PC-9 (cell line): Measurements from ENCODE around the gene ACBD6. TPM values are rescaled to one million over a fixed set of nuclear protein-coding genes. Genes with fewer than 3 reads are reported as not detected.

Source experiments
- BruUV-seq: library from RNA; stranded (reverse); fragments of 400-500 nt; replicated peaks from 2 replicates; lab custom pipeline; 2021; lab: Mats Ljungman, UMichigan
- CTCF ChIA-PET: fragments of 300-600 bp; sonication (Branson Sonifier 250); formaldehyde crosslinking; loops from one replicate; lab custom pipeline; 2022; ENCODE audit warnings: antibody characterized with exemption; lab: Charles Lee
- POLR2A ChIA-PET: fragments of 300-600 bp; sonication (Branson Sonifier 250); formaldehyde crosslinking; loops from one replicate; lab custom pipeline; 2022; ENCODE audit warnings: antibody characterized with exemption; ENCODE audit not compliant: unreplicated experiment; lab: Charles Lee
- DNase-seq, 2 experiments: peaks; one replicate each; pipeline versions ENCODE4 v3.0.0 to v3.0.0-alpha.2; 2015 to 2022; ENCODE audit warnings: mixed read lengths in 1 of 2
- H2AFZ ChIP-seq: fragments of 200-600 bp; sonication (generic); 2 replicates; pipeline ENCODE4 v1.8.1; 2017; ENCODE audit warnings: antibody characterized with exemption
- H3F3A ChIP-seq: fragments of 200-600 bp; sonication (generic); 2 replicates; pipeline ENCODE4 v1.8.1; 2017; ENCODE audit warnings: antibody characterized with exemption, mild to moderate bottlenecking, low read depth; ENCODE audit not compliant: insufficient read depth
- H3K27ac ChIP-seq: fragments of 200-600 bp; sonication (generic); 2 replicates; pipeline ENCODE4 v1.6.1; 2016; ENCODE audit warnings: mixed run types
- H3K27me3 ChIP-seq: fragments of 200-600 bp; sonication (generic); 2 replicates; pipeline ENCODE4 v1.6.1; 2016; ENCODE audit warnings: low read depth, mixed run types; ENCODE audit not compliant: insufficient read depth
- H3K36me3 ChIP-seq: fragments of 200-600 bp; sonication (generic); 2 replicates; pipeline ENCODE4 v1.6.1; 2016; ENCODE audit warnings: low read depth, mixed run types
- H3K4me1 ChIP-seq: fragments of 200-600 bp; sonication (generic); replicated peaks from 2 replicates; pipeline ENCODE4 v1.6.1; 2016; ENCODE audit warnings: mixed run types; ENCODE audit not compliant: insufficient read depth
- H3K4me2 ChIP-seq: fragments of 200-600 bp; sonication (generic); 2 replicates; pipeline ENCODE4 v1.6.1; 2017; ENCODE audit warnings: mixed run types
- H3K4me3 ChIP-seq: fragments of 200-600 bp; sonication (generic); 2 replicates; pipeline ENCODE4 v1.6.1; 2016; ENCODE audit warnings: mixed run types
- H3K79me2 ChIP-seq: fragments of 200-600 bp; sonication (generic); 2 replicates; pipeline ENCODE4 v1.6.1; 2017; ENCODE audit warnings: low read depth, mixed run types
- H3K9me2 ChIP-seq: fragments of 200-600 bp; sonication (generic); 2 replicates; pipeline ENCODE4 v1.8.1; 2017; ENCODE audit warnings: mild to moderate bottlenecking; ENCODE audit not compliant: insufficient read depth
- H3K9me3 ChIP-seq: fragments of 200-600 bp; sonication (generic); 2 replicates; pipeline ENCODE4 v1.8.1; 2016; ENCODE audit warnings: low read depth; ENCODE audit not compliant: insufficient read depth
- H4K20me1 ChIP-seq: fragments of 200-600 bp; sonication (generic); 2 replicates; pipeline ENCODE4 v1.8.1; 2017; ENCODE audit not compliant: insufficient read depth
- EZH2 ChIP-seq: fragments of 200-600 bp; sonication (generic); IDR thresholded peaks from 2 replicates; pipeline ENCODE4 v1.8.0; 2017; ENCODE audit warnings: antibody characterized with exemption, low read depth
- intact Hi-C: fragments of 100-400 bp; cut with micrococcal nuclease; formaldehyde crosslinking; loops from one replicate; pipeline ENCODE4 v1.10.0; 2022; ENCODE audit not compliant: unreplicated experiment
- total RNA-seq: library from RNA; stranded (reverse); gene quantifications from 2 replicates; pipeline ENCODE4 v1.2.3, GENCODE V29; 2021
- TF ChIP-seq, protein P1 (sequence below): fragments of 200-600 bp; sonication (generic); conservative IDR thresholded peaks from 2 replicates; pipeline ENCODE4 v1.6.1; 2017; ENCODE audit warnings: mixed run types, antibody characterized with exemption, mild to moderate bottlenecking, moderate library complexity

ACBD6 gene
- total RNA-seq, 1 experiment from 2014 or later: 61.0 TPM

DNA sequence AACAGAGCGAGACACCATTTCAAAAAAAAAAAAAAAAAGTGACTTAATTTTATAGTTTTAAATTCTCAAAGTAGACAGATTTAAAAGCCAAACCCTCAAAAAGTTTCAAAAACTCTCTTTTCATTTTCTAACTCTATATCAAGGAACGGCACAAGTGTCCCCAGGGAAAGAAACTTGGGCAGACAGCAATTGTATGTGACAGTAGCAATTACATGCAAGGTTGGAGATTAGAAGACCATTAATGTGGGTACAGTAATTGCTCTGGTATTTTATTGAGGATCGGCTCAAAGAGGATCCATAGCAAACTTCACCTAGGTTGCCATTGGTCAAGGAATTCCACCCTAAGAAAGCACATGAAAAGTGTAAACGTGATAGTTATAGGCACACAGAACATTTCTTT is 46.2 kb downstream of the ACBD6 start:
- Histone ChIP-seq H3K4me1 (no peaks in the 10 kb centered on the region), H3K4me2 (no peak overlapping the region), H3K27me3 (no peaks in the 10 kb centered on the region), H4K20me1 (peaks cover 7% of the 10 kb centered on the region), H3K4me3 (no peak overlapping the region), H3K27ac (no peak overlapping the region), H3K9me2 (no peaks in the 10 kb centered on the region), H3K79me2 (peaks cover 42% of the 10 kb centered on the region), H2AFZ (no peak overlapping the region), H3F3A (peaks cover 4% of the 10 kb centered on the region; the same call in 1 of the 2 replicates), H3K9me3 (no peaks in the 10 kb centered on the region), H3K36me3 (0 out of 2 replicates have a peak, but pooled peaks cover 4% of the 10 kb centered on the region)
- no TSS peak for BruUV-seq
- TF ChIP-seq EZH2: no peak
- TF ChIP-seq, protein P1, sequence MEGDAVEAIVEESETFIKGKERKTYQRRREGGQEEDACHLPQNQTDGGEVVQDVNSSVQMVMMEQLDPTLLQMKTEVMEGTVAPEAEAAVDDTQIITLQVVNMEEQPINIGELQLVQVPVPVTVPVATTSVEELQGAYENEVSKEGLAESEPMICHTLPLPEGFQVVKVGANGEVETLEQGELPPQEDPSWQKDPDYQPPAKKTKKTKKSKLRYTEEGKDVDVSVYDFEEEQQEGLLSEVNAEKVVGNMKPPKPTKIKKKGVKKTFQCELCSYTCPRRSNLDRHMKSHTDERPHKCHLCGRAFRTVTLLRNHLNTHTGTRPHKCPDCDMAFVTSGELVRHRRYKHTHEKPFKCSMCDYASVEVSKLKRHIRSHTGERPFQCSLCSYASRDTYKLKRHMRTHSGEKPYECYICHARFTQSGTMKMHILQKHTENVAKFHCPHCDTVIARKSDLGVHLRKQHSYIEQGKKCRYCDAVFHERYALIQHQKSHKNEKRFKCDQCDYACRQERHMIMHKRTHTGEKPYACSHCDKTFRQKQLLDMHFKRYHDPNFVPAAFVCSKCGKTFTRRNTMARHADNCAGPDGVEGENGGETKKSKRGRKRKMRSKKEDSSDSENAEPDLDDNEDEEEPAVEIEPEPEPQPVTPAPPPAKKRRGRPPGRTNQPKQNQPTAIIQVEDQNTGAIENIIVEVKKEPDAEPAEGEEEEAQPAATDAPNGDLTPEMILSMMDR: no peak
- CTCF ChIA-PET: no interaction called here
- no peak for DNase-seq
- intact Hi-C loops: no loop called here
- POLR2A ChIA-PET: no interaction called here

- no peak overlapping the region for H2AFZ ChIP-seq
- H3K9me3 ChIP-seq: no peaks in the 10 kb centered on the region
- DNase-seq: no peak
- 0 out of 2 replicates have a peak, but pooled peaks cover 4% of the 10 kb centered on the region for H3K36me3 ChIP-seq
- no peak for TF ChIP-seq EZH2
- TF ChIP-seq, protein P1: no peak
- CTCF ChIA-PET: no interaction called here
- no peaks in the 10 kb centered on the region; the same call in 1 of the 2 replicates for H3K9me2 ChIP-seq
- no peak overlapping the region for H3K4me2 ChIP-seq
- peaks cover 48% of the 10 kb centered on the region for H3K79me2 ChIP-seq
- no TSS peak for BruUV-seq
- POLR2A ChIA-PET: no interaction called here
- no peaks in the 10 kb centered on the region for H3K4me1 ChIP-seq
- no peak overlapping the region for H3K4me3 ChIP-seq
- intact Hi-C loops: no loop called here
- H4K20me1 ChIP-seq: peaks cover 8% of the 10 kb centered on the region; the same call in 1 of the 2 replicates
- H3K27me3 ChIP-seq: no peaks in the 10 kb centered on the region
- 0 out of 2 replicates have a peak, but pooled peaks cover 1% of the 10 kb centered on the region for H3F3A ChIP-seq
- no peak overlapping the region for H3K27ac ChIP-seq
Measured at GRCh38 chr1:180451504-180451903, 50.9 kb downstream of the ACBD6 start.

- Histone ChIP-seq H3K4me2 (no peak overlapping the region), H3K4me3 (no peak overlapping the region), H3K4me1 (no peaks in the 10 kb centered on the region), H3K27ac (no peak overlapping the region), H3K79me2 (peaks cover 30% of the 10 kb centered on the region), H3K9me2 (no peaks in the 10 kb centered on the region), H3K36me3 (no peaks in the 10 kb centered on the region), H4K20me1 (peaks cover 8% of the 10 kb centered on the region; the same call in 1 of the 2 replicates), H3F3A (no peaks in the 10 kb centered on the region), H3K9me3 (no peaks in the 10 kb centered on the region), H3K27me3 (no peaks in the 10 kb centered on the region), H2AFZ (no peak overlapping the region)
- no TSS peak for BruUV-seq
- POLR2A ChIA-PET: no interaction called here
- DNase-seq: no peak
- intact Hi-C loops: no loop called here
- CTCF ChIA-PET: no interaction called here
- no peak for TF ChIP-seq EZH2
- TF ChIP-seq, protein P1: no peak
Measured at GRCh38 chr1:180444522-180444921, 57.9 kb downstream of the ACBD6 start.
